Mesendoderm (in vitro differentiated cells): ENCODE data around the gene ITGB1BP1.

Experiments
- DNase-seq: peaks from one replicate; pipeline ENCODE4 v3.0.0; 2013
- H2AK5ac ChIP-seq: 2 replicates; pipeline ENCODE4 v1.6.1; 2013; ENCODE audit warnings: low read length, inconsistent platforms
- H2BK120ac ChIP-seq: 2 replicates; pipeline ENCODE4 v1.6.1; 2013; ENCODE audit warnings: low read depth, mild to moderate bottlenecking, low read length, moderate library complexity, mixed read lengths
- H2BK15ac ChIP-seq: replicated peaks from 2 replicates; pipeline ENCODE4 v1.6.1; 2013; ENCODE audit warnings: low read depth, mild to moderate bottlenecking, moderate library complexity
- H2BK5ac ChIP-seq: 2 replicates; pipeline ENCODE4 v1.6.1; 2013; ENCODE audit warnings: low read length, inconsistent platforms
- H3K18ac ChIP-seq: 2 replicates; pipeline ENCODE4 v1.6.1; 2013; ENCODE audit warnings: mild to moderate bottlenecking, low read length, mixed read lengths
- H3K23ac ChIP-seq: one replicate; pipeline ENCODE4 v1.6.1; 2013; ENCODE audit warnings: low read length
- H3K27ac ChIP-seq: 2 replicates; pipeline ENCODE4 v1.5.1; 2013; ENCODE audit warnings: low read depth, mild to moderate bottlenecking, inconsistent platforms, low read length, moderate library complexity
- H3K27me3 ChIP-seq: 2 replicates; pipeline ENCODE4 v1.6.1; 2013; ENCODE audit warnings: low read length, control low read depth, mild to moderate bottlenecking, inconsistent platforms; ENCODE audit not compliant: insufficient read depth, poor library complexity
- H3K36me3 ChIP-seq: 2 replicates; pipeline ENCODE4 v1.6.1; 2013; ENCODE audit warnings: low read length, inconsistent platforms; ENCODE audit not compliant: control insufficient read depth, insufficient read depth
- H3K4ac ChIP-seq: one replicate; pipeline ENCODE4 v1.6.1; 2013; ENCODE audit warnings: low read depth, mild to moderate bottlenecking, low read length, moderate library complexity
- H3K4me1 ChIP-seq: 2 replicates; pipeline ENCODE4 v1.6.1; 2013; ENCODE audit warnings: low read depth, low read length, inconsistent platforms; ENCODE audit not compliant: control insufficient read depth
- H3K4me2 ChIP-seq: 2 replicates; pipeline ENCODE4 v1.6.1; 2013; ENCODE audit warnings: low read length
- H3K4me3 ChIP-seq: 2 replicates; pipeline ENCODE4 v1.5.1; 2013; ENCODE audit warnings: mild to moderate bottlenecking, low read length
- H3K56ac ChIP-seq: one replicate; pipeline ENCODE4 v1.6.1; 2013; ENCODE audit warnings: low read length
- H3K79me1 ChIP-seq: 2 replicates; pipeline ENCODE4 v1.6.1; 2013; ENCODE audit warnings: low read length, inconsistent platforms
- H3K79me2 ChIP-seq: 2 replicates; pipeline ENCODE4 v1.6.1; 2013; ENCODE audit warnings: mild to moderate bottlenecking, low read length; ENCODE audit not compliant: control insufficient read depth, insufficient read depth
- H3K9ac ChIP-seq: 2 replicates; pipeline ENCODE4 v1.6.1; 2013; ENCODE audit warnings: low read length, inconsistent platforms
- H4K5ac ChIP-seq: one replicate; pipeline ENCODE4 v1.6.1; 2013; ENCODE audit warnings: low read length
- H4K8ac ChIP-seq: one replicate; pipeline ENCODE4 v1.6.1; 2013; ENCODE audit warnings: low read depth, mild to moderate bottlenecking, control low read depth, low read length, moderate library complexity
- WGBS: extraction: QIAGEN DNeasy Blood & Tissue Kit; methylation state at CpG from one replicate; pipeline ENCODE4 v1.1.7; 2013; ENCODE audit warnings: low lambda C conversion rate, missing lambda C conversion rate; ENCODE audit not compliant: insufficient coverage; ENCODE audit errors: extremely low coverage; 5-methylcytosine and 5-hydroxymethylcytosine counted together

The ITGB1BP1 gene

GRCh38 chr2:9451231-9451630 lies 27.9 kb upstream of the ITGB1BP1 start:
- Histone ChIP-seq H3K23ac (no peak overlapping the region), H4K8ac (no peak overlapping the region), H3K36me3 (peaks cover 3% of the 10 kb centered on the region), H3K56ac (no peak overlapping the region), H2BK15ac (no peak overlapping the region), H3K27me3 (no peaks in the 10 kb centered on the region), H2AK5ac (no peak overlapping the region), H3K9ac (no peak overlapping the region), H2BK120ac (no peak overlapping the region), H3K4me2 (no peak overlapping the region), H3K79me1 (no peaks in the 10 kb centered on the region), H3K27ac (no peak overlapping the region), H2BK5ac (no peak overlapping the region), H3K4me1 (no peaks in the 10 kb centered on the region), H3K18ac (no peak overlapping the region), H3K4me3 (no peak overlapping the region), H4K5ac (no peak overlapping the region), H3K4ac (no peak overlapping the region), H3K79me2 (no peaks in the 10 kb centered on the region)
- no CpG with 5 or more reads among the region's 1 CpG for WGBS
- DNase-seq: no peak

GRCh38 chr2:9445089-9445488 lies 21.8 kb upstream of the ITGB1BP1 start:
- Histone ChIP-seq H3K4me1 (no peaks in the 10 kb centered on the region), H3K18ac (no peak overlapping the region), H3K79me2 (no peaks in the 10 kb centered on the region), H4K8ac (no peak overlapping the region), H3K27ac (no peak overlapping the region), H3K79me1 (no peaks in the 10 kb centered on the region), H3K36me3 (peaks cover 20% of the 10 kb centered on the region), H2BK5ac (no peak overlapping the region), H2BK15ac (no peak overlapping the region), H3K4me2 (no peak overlapping the region), H3K4me3 (no peak overlapping the region), H3K23ac (no peak overlapping the region), H3K56ac (no peak overlapping the region), H3K4ac (no peak overlapping the region), H2AK5ac (no peak overlapping the region), H3K27me3 (no peaks in the 10 kb centered on the region), H3K9ac (no peak overlapping the region), H4K5ac (no peak overlapping the region), H2BK120ac (no peak overlapping the region)
- no CpG with 5 or more reads among the region's 7 CpGs for WGBS
- no peak for DNase-seq

- H3K4me2 ChIP-seq: no peak overlapping the region
- no peak for DNase-seq
- H3K79me1 ChIP-seq: no peaks in the 10 kb centered on the region
- H3K27ac ChIP-seq: no peak overlapping the region
- H2AK5ac ChIP-seq: no peak overlapping the region
- no peak overlapping the region for H2BK15ac ChIP-seq
- no peak overlapping the region for H4K8ac ChIP-seq
- no peak overlapping the region for H3K23ac ChIP-seq
- H3K4ac ChIP-seq: no peak overlapping the region
- no peaks in the 10 kb centered on the region for H3K27me3 ChIP-seq
- H3K4me1 ChIP-seq: no peaks in the 10 kb centered on the region
- H3K9ac ChIP-seq: no peak overlapping the region
- no peak overlapping the region for H2BK120ac ChIP-seq
- H3K4me3 ChIP-seq: no peak overlapping the region
- WGBS: no CpG with 5 or more reads among the region's 5 CpGs
- no peak overlapping the region for H3K18ac ChIP-seq
- H3K79me2 ChIP-seq: no peaks in the 10 kb centered on the region
- no peak overlapping the region for H4K5ac ChIP-seq
- peaks cover 22% of the 10 kb centered on the region for H3K36me3 ChIP-seq
- no peak overlapping the region for H2BK5ac ChIP-seq
- H3K56ac ChIP-seq: no peak overlapping the region
Observed at GRCh38 chr2:9443526-9443925, 20.2 kb upstream of the ITGB1BP1 start.

GRCh38 chr2:9441556-9441955 lies 18.2 kb upstream of the ITGB1BP1 start:
- Histone ChIP-seq H2AK5ac (no peak overlapping the region), H3K27me3 (no peaks in the 10 kb centered on the region), H3K18ac (no peak overlapping the region), H3K23ac (no peak overlapping the region), H3K4me2 (no peak overlapping the region), H4K5ac (no peak overlapping the region), H3K9ac (no peak overlapping the region), H3K4me3 (no peak overlapping the region), H2BK5ac (no peak overlapping the region), H3K36me3 (peaks cover 21% of the 10 kb centered on the region), H2BK15ac (no peak overlapping the region), H4K8ac (no peak overlapping the region), H3K56ac (no peak overlapping the region), H3K4ac (no peak overlapping the region), H3K79me2 (no peaks in the 10 kb centered on the region), H3K79me1 (no peaks in the 10 kb centered on the region), H3K4me1 (no peaks in the 10 kb centered on the region), H3K27ac (no peak overlapping the region), H2BK120ac (no peak overlapping the region)
- DNase-seq: no peak
- WGBS: no CpG with 5 or more reads among the region's 3 CpGs

GRCh38 chr2:9440058-9440727 lies 16.9 kb upstream of the ITGB1BP1 start:
- Histone ChIP-seq H3K36me3 (peaks cover 18% of the 10 kb centered on the region), H3K4me1 (no peaks in the 10 kb centered on the region), H2BK15ac (no peak overlapping the region), H4K8ac (no peak overlapping the region), H2BK5ac (no peak overlapping the region), H3K18ac (no peak overlapping the region), H3K79me1 (no peaks in the 10 kb centered on the region), H3K27me3 (no peaks in the 10 kb centered on the region), H4K5ac (no peak overlapping the region), H2AK5ac (no peak overlapping the region), H3K4ac (no peak overlapping the region), H3K79me2 (no peaks in the 10 kb centered on the region), H3K56ac (no peak overlapping the region), H3K4me2 (no peak overlapping the region), H3K4me3 (no peak overlapping the region), H3K27ac (no peak overlapping the region), H2BK120ac (no peak overlapping the region), H3K9ac (no peak overlapping the region), H3K23ac (no peak overlapping the region)
- no CpG with 5 or more reads among the region's 1 CpG for WGBS
- no peak for DNase-seq

- peaks cover 18% of the 10 kb centered on the region for H3K36me3 ChIP-seq
Observed at GRCh38 chr2:9439536-9439935, 16.2 kb upstream of the ITGB1BP1 start.

More at GRCh38 chr2:9439536-9439935, 16.2 kb upstream of the ITGB1BP1 start:
- no peak overlapping the region for H4K5ac ChIP-seq
- no peak overlapping the region for H2BK120ac ChIP-seq
- H3K79me2 ChIP-seq: no peaks in the 10 kb centered on the region
- H3K4me1 ChIP-seq: no peaks in the 10 kb centered on the region
- no peak overlapping the region for H3K56ac ChIP-seq
- no peak overlapping the region for H3K23ac ChIP-seq
- no peak overlapping the region for H3K4ac ChIP-seq
- no peak overlapping the region for H3K4me3 ChIP-seq
- H2BK15ac ChIP-seq: no peak overlapping the region
- H4K8ac ChIP-seq: no peak overlapping the region
- no peak overlapping the region for H3K4me2 ChIP-seq
- H3K27me3 ChIP-seq: no peaks in the 10 kb centered on the region
- DNase-seq: no peak
- no CpG with 5 or more reads among the region's 1 CpG for WGBS
- H3K79me1 ChIP-seq: no peaks in the 10 kb centered on the region
- H3K9ac ChIP-seq: no peak overlapping the region
- H3K27ac ChIP-seq: no peak overlapping the region
- no peak overlapping the region for H2BK5ac ChIP-seq
- H3K18ac ChIP-seq: no peak overlapping the region
- no peak overlapping the region for H2AK5ac ChIP-seq
